Measurements from ENCODE around the gene LGI1.

DNA sequence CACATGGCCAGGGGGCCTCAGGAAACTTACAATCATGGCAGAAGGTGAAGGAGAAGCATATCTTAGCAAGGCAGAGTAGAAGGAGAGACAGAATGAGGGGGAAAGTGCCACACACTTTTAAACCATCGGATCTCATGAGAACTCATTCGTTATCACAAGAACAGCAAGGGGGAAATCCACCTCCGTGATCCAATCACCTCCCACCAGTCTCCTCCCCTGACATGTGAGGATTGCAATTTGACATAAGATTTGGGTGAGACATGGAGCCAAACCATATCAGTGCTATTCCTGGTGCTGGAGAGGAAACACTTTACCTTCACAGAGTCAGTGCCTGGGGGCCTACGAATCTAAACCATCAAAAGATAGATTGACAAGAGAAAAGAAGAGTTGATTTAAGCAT is 61.8 kb downstream of the LGI1 start:
- TF ChIP-seq, protein P1, sequence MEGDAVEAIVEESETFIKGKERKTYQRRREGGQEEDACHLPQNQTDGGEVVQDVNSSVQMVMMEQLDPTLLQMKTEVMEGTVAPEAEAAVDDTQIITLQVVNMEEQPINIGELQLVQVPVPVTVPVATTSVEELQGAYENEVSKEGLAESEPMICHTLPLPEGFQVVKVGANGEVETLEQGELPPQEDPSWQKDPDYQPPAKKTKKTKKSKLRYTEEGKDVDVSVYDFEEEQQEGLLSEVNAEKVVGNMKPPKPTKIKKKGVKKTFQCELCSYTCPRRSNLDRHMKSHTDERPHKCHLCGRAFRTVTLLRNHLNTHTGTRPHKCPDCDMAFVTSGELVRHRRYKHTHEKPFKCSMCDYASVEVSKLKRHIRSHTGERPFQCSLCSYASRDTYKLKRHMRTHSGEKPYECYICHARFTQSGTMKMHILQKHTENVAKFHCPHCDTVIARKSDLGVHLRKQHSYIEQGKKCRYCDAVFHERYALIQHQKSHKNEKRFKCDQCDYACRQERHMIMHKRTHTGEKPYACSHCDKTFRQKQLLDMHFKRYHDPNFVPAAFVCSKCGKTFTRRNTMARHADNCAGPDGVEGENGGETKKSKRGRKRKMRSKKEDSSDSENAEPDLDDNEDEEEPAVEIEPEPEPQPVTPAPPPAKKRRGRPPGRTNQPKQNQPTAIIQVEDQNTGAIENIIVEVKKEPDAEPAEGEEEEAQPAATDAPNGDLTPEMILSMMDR (conservative IDR thresholded peaks at IDR 0.05) = no peak
- no peak for TF ChIP-seq ZFX (IDR thresholded peaks at IDR 0.05)

Measured in C4-2B (cell line).